HCT116 (cell line): ENCODE data around the gene ACP3. TPM values are rescaled to one million over a fixed set of nuclear protein-coding genes. Genes with fewer than 3 reads are reported as not detected.

Experiments
- ATAC-seq: fragments of 200-7000 bp; cut with Tn5 transposase; 2 replicates; pipeline ENCODE4 v1.9.1; 2020; ENCODE audit warnings: mild to moderate bottlenecking, moderate library complexity
- BruUV-seq: library from RNA; stranded (reverse); fragments of 400-500 nt; replicated peaks from 2 replicates; lab custom pipeline; 2021; lab: Mats Ljungman, UMichigan
- CTCF ChIA-PET: fragments of 300-600 bp; sonication (Branson Sonifier 250); formaldehyde crosslinking; loops from one replicate; lab custom pipeline; 2021; ENCODE audit warnings: antibody characterized with exemption; lab: Charles Lee
- POLR2A ChIA-PET: fragments of 300-600, 350-600 bp; sonication (Branson Sonifier 250); formaldehyde crosslinking; loops from one replicate; lab custom pipeline; 2021; ENCODE audit warnings: antibody characterized with exemption; lab: Charles Lee
- RAD21 ChIA-PET, 2 experiments: fragments of 300-600 bp; sonication (Branson Sonifier 250); formaldehyde crosslinking; loops; one replicate each; lab custom pipeline; 2023; ENCODE audit warnings: low total read pairs in 2 of 2; ENCODE audit not compliant: uncharacterized antibody in 2 of 2, unreplicated experiment in 2 of 2, low non-redundant PET in 1 of 2; lab: Charles Lee
- DNase-seq: peaks from one replicate; pipeline ENCODE4 v3.0.0-alpha.2; 2010; ENCODE audit warnings: low read depth, low spot score
- H2AFZ ChIP-seq: fragments of 200-600 bp; shearing (Covaris generic), sonication (generic); 2 replicates; pipeline ENCODE4 v1.6.1; 2017; ENCODE audit warnings: low read depth, mixed run types, mixed read lengths, antibody characterized with exemption, low read length; ENCODE audit not compliant: poor library complexity, severe bottlenecking
- H3K27ac ChIP-seq: 2 replicates; pipeline ENCODE4 v1.5.1; 2012; ENCODE audit warnings: low read depth, low read length
- H3K27me3 ChIP-seq: fragments of 200-600 bp; sonication (generic); 2 replicates; pipeline ENCODE4 v1.6.1; 2016; ENCODE audit warnings: mixed run types, low read length, mixed read lengths; ENCODE audit not compliant: insufficient read depth
- H3K36me3 ChIP-seq, 2 experiments: fragments of 200-500 bp in 1 of 2; fragments of 200-600 bp in 1 of 2; sonication (Bioruptor generic) in 1 of 2; sonication (generic) in 1 of 2; 2 replicates each; pipeline versions ENCODE4 v1.5.1 to v1.6.1; 2014 to 2016; ENCODE audit warnings: low read length in 2 of 2, inconsistent platforms in 1 of 2, mixed read lengths in 1 of 2, mixed run types in 1 of 2; ENCODE audit not compliant: insufficient read depth in 2 of 2, control insufficient read depth in 1 of 2
- H3K4me1 ChIP-seq, 2 experiments: fragments of 200-600 bp in 1 of 2; sonication (generic) in 1 of 2; 2 replicates each; pipeline versions ENCODE4 v1.5.1 to v1.6.1; 2012 to 2017; ENCODE audit warnings: low read length in 2 of 2, inconsistent platforms in 1 of 2, mild to moderate bottlenecking in 1 of 2, mixed read lengths in 1 of 2, mixed run types in 1 of 2, moderate library complexity in 1 of 2; ENCODE audit not compliant: insufficient read depth in 2 of 2, control insufficient read depth in 1 of 2
- H3K4me2 ChIP-seq: fragments of 200-600 bp; sonication (generic); 2 replicates; pipeline ENCODE4 v1.6.1; 2017; ENCODE audit warnings: mixed run types, low read length, mixed read lengths
- H3K4me3 ChIP-seq, 2 experiments: fragments of 200-600 bp in 1 of 2; sonication (generic) in 1 of 2; replicated peaks in 1 of 2; 2 replicates each; pipeline ENCODE4 v1.5.1; 2011 to 2016; ENCODE audit warnings: low read length in 2 of 2, control low read depth in 1 of 2, low read depth in 1 of 2, mild to moderate bottlenecking in 1 of 2, mixed read lengths in 1 of 2, mixed run types in 1 of 2
- H3K79me2 ChIP-seq: fragments of 200-600 bp; sonication (generic); 2 replicates; pipeline ENCODE4 v1.6.1; 2017; ENCODE audit warnings: mild to moderate bottlenecking, mixed run types, low read length, moderate library complexity, mixed read lengths; ENCODE audit not compliant: insufficient read depth
- H3K9ac ChIP-seq: fragments of 200-600 bp; sonication (generic); 2 replicates; pipeline ENCODE4 v1.6.1; 2016; ENCODE audit warnings: low read length, mixed read lengths
- H3K9me2 ChIP-seq: fragments of 200-600 bp; sonication (generic), shearing (Covaris generic); 2 replicates; pipeline ENCODE4 v1.6.1; 2017; ENCODE audit warnings: mixed run types, mild to moderate bottlenecking, moderate library complexity; ENCODE audit not compliant: insufficient read depth
- H3K9me3 ChIP-seq, 2 experiments: fragments of 200-500 bp in 1 of 2; fragments of 200-600 bp in 1 of 2; sonication (Bioruptor generic) in 1 of 2; sonication (generic) in 1 of 2; 2 replicates each; pipeline ENCODE4 v1.6.1; 2014 to 2017; ENCODE audit warnings: low read length in 2 of 2, mixed read lengths in 2 of 2, inconsistent platforms in 1 of 2, low read depth in 1 of 2, mild to moderate bottlenecking in 1 of 2, mixed run types in 1 of 2, moderate library complexity in 1 of 2; ENCODE audit not compliant: control insufficient read depth in 1 of 2, insufficient read depth in 1 of 2
- H4K20me1 ChIP-seq: fragments of 200-600 bp; sonication (generic), shearing (Covaris generic); 2 replicates; pipeline ENCODE4 v1.6.1; 2017; ENCODE audit warnings: mixed run types, mild to moderate bottlenecking, moderate library complexity; ENCODE audit not compliant: insufficient read depth
- CBX3 ChIP-seq: IDR thresholded peaks from 2 replicates; pipeline ENCODE4 v1.6.1; 2012; ENCODE audit warnings: low read depth
- CEBPB ChIP-seq: IDR thresholded peaks from 2 replicates; pipeline ENCODE4 v1.6.1; 2012; ENCODE audit warnings: low read depth
- ELF1 ChIP-seq: IDR thresholded peaks from 2 replicates; pipeline ENCODE4 v1.6.1; 2012; ENCODE audit warnings: low read depth, borderline replicate concordance
- JUND ChIP-seq: IDR thresholded peaks from 2 replicates; pipeline ENCODE4 v1.6.1; 2012
- SIN3A ChIP-seq: IDR thresholded peaks from 2 replicates; pipeline ENCODE4 v1.6.1; 2012; ENCODE audit warnings: low read depth
- SRF ChIP-seq: IDR thresholded peaks from 2 replicates; pipeline ENCODE4 v1.6.1; 2012; ENCODE audit warnings: low read depth
- intact Hi-C: fragments of 100-400 bp; cut with micrococcal nuclease; formaldehyde crosslinking; loops from 2 replicates; pipeline ENCODE4 v1.10.0; 2022
- total RNA-seq: library from RNA; stranded (reverse); gene quantifications from one replicate; pipeline ENCODE4 v1.2.1, GENCODE V29; 2021; ENCODE audit not compliant: unreplicated experiment

Gene ACP3
- total RNA-seq, 1 experiment from 2014 or later = 0.79 TPM

DNA sequence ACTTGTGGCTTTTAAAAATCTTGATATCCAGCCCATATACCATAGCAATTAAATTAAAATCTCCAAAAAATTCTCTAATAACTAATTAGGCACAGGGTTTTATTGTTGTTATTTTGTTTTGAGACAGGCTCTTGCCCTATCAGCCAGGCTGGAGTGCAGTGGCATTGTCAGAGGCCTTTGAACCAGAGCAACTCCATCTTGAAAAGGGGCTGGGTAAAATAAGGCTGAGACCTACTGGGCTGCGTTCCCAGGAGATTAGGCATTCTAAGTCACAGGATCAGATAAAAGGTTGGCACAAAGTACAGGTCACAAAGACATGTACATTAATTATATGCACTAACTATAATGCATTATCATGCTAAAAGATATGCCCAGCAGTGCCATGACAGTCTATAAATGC, 31.2 kb upstream of the ACP3 start:
- no peak for DNase-seq
- H4K20me1 ChIP-seq = no peaks in the 10 kb centered on the region
- no peaks in the 10 kb centered on the region for H3K9me3 ChIP-seq
- no peak overlapping the region for H3K9ac ChIP-seq
- CTCF ChIA-PET = interaction anchor here (0.5 to 1.1 kb wide), 2 partner anchors 17 to 42 kb away, joined by 3 read pairs; no protein-coding TSS in a partner anchor
- no peak overlapping the region for H3K4me3 ChIP-seq
- H3K4me1 ChIP-seq = no peaks in the 10 kb centered on the region
- H3K4me2 ChIP-seq = no peak overlapping the region
- H2AFZ ChIP-seq = no peak overlapping the region
- H3K27ac ChIP-seq = no peak overlapping the region
- no peaks in the 10 kb centered on the region for H3K9me2 ChIP-seq
- no peaks in the 10 kb centered on the region for H3K79me2 ChIP-seq
- POLR2A ChIA-PET = no interaction called here
- no TSS peak for BruUV-seq
- no peak for ATAC-seq
- no peaks in the 10 kb centered on the region for H3K27me3 ChIP-seq
- no peaks in the 10 kb centered on the region for H3K36me3 ChIP-seq
- TF ChIP-seq SRF = no peak
- no peak for TF ChIP-seq JUND
- no peak for TF ChIP-seq SIN3A
- TF ChIP-seq CEBPB = no peak
- no peak for TF ChIP-seq ELF1
- intact Hi-C loops = no loop called here
- RAD21 ChIA-PET = no interaction called here

DNA sequence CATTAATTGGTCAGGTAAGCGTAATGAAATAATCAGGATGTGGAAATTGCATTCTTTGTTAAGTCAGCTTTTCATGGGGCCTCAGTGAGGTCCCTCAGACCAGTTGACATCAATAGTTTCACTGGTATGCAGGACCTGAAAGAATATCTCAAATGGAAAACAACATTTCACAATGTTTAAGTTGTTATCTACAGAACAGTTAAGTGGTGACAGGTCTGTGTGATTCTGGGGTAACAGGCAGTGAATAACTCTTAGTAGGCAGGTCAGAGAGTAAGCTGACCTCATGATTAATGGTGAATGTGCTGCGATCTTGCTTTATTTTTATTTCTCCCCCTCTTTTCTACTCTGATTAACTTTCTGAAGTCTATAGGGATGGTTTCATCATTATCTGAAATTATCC, 28.9 kb upstream of the ACP3 start:
- H3K9ac ChIP-seq = no peak overlapping the region
- no peaks in the 10 kb centered on the region for H3K9me2 ChIP-seq
- POLR2A ChIA-PET = no interaction called here
- no peaks in the 10 kb centered on the region for H3K27me3 ChIP-seq
- H3K9me3 ChIP-seq = no peaks in the 10 kb centered on the region
- H3K27ac ChIP-seq = no peak overlapping the region
- H3K36me3 ChIP-seq = no peaks in the 10 kb centered on the region
- H3K4me3 ChIP-seq = no peak overlapping the region
- H3K4me1 ChIP-seq = no peaks in the 10 kb centered on the region
- no peaks in the 10 kb centered on the region for H3K79me2 ChIP-seq
- no peak for ATAC-seq
- CTCF ChIA-PET = no interaction called here
- TF ChIP-seq CEBPB (no peak), CBX3 (no peak), JUND (no peak)
- no peak for DNase-seq
- H3K4me2 ChIP-seq = no peak overlapping the region
- no peak overlapping the region for H2AFZ ChIP-seq
- RAD21 ChIA-PET = no interaction called here
- BruUV-seq = no TSS peak
- intact Hi-C loops = no loop called here
- H4K20me1 ChIP-seq = no peaks in the 10 kb centered on the region
